H9 (cell line): ENCODE measurements around the gene INPP5A. TPM values are rescaled to one million over a fixed set of nuclear protein-coding genes. Genes with fewer than 3 reads are reported as not detected.

ENCODE experiments used
- DNase-seq: peaks from one replicate; pipeline ENCODE4 v3.0.0-alpha.2; 2017
- H2AFZ ChIP-seq: one replicate; pipeline ENCODE4 v1.6.1; 2013; ENCODE audit warnings: mild to moderate bottlenecking, low read length, control low read depth, moderate library complexity
- H2AK5ac ChIP-seq: 2 replicates; pipeline ENCODE4 v1.6.1; 2013; ENCODE audit warnings: low read length, control low read depth, mixed read lengths; ENCODE audit not compliant: insufficient read length
- H2BK120ac ChIP-seq: one replicate; pipeline ENCODE4 v1.6.1; 2013; ENCODE audit warnings: low read depth, mild to moderate bottlenecking, low read length, control low read depth, inconsistent platforms; ENCODE audit not compliant: poor library complexity, severe bottlenecking
- H2BK12ac ChIP-seq: 2 replicates; pipeline ENCODE4 v1.6.1; 2013; ENCODE audit warnings: low read length, control low read depth, mixed read lengths, low read depth; ENCODE audit not compliant: insufficient read length
- H2BK15ac ChIP-seq: 2 replicates; pipeline ENCODE4 v1.6.1; 2013; ENCODE audit warnings: low read depth, low read length, control low read depth
- H2BK20ac ChIP-seq: one replicate; pipeline ENCODE4 v1.6.1; 2013; ENCODE audit warnings: low read depth, mild to moderate bottlenecking, low read length, control low read depth, inconsistent platforms; ENCODE audit not compliant: poor library complexity, severe bottlenecking
- H2BK5ac ChIP-seq: 2 replicates; pipeline ENCODE4 v1.6.1; 2013; ENCODE audit warnings: low read length, control low read depth, mixed read lengths; ENCODE audit not compliant: insufficient read length
- H3K14ac ChIP-seq: 2 replicates; pipeline ENCODE4 v1.6.1; 2013; ENCODE audit warnings: low read length, control low read depth; ENCODE audit not compliant: insufficient read depth
- H3K18ac ChIP-seq: 2 replicates; pipeline ENCODE4 v1.6.1; 2013; ENCODE audit warnings: low read depth, mild to moderate bottlenecking, mixed read lengths, low read length, control low read depth; ENCODE audit not compliant: insufficient read length
- H3K23ac ChIP-seq: 2 replicates; pipeline ENCODE4 v1.6.1; 2013; ENCODE audit warnings: low read length, control low read depth, mixed read lengths, low read depth; ENCODE audit not compliant: insufficient read length
- H3K23me2 ChIP-seq: 2 replicates; pipeline ENCODE4 v1.6.1; 2013; ENCODE audit warnings: low read depth, mild to moderate bottlenecking, mixed read lengths, low read length, control low read depth; ENCODE audit not compliant: insufficient read length, poor library complexity, severe bottlenecking
- H3K27ac ChIP-seq: 2 replicates; pipeline ENCODE4 v1.5.1; 2013; ENCODE audit warnings: low read length, control low read depth, mixed read lengths, low read depth; ENCODE audit not compliant: insufficient read length
- H3K27me3 ChIP-seq: 2 replicates; pipeline ENCODE4 v1.6.1; 2013; ENCODE audit warnings: low read length, control low read depth, inconsistent platforms; ENCODE audit not compliant: insufficient read depth
- H3K4ac ChIP-seq: 2 replicates; pipeline ENCODE4 v1.6.1; 2013; ENCODE audit warnings: low read depth, mild to moderate bottlenecking, control low read depth, inconsistent platforms, low read length, moderate library complexity
- H3K4me1 ChIP-seq: 2 replicates; pipeline ENCODE4 v1.6.1; 2013; ENCODE audit warnings: low read length, control low read depth, inconsistent platforms; ENCODE audit not compliant: insufficient read depth
- H3K4me2 ChIP-seq: 2 replicates; pipeline ENCODE4 v1.6.1; 2013; ENCODE audit warnings: low read length, control low read depth, mixed read lengths; ENCODE audit not compliant: insufficient read length, insufficient read depth
- H3K56ac ChIP-seq: 2 replicates; pipeline ENCODE4 v1.6.1; 2013; ENCODE audit warnings: low read depth, mild to moderate bottlenecking, mixed read lengths, low read length, control low read depth; ENCODE audit not compliant: insufficient read length
- H3K79me1 ChIP-seq: 2 replicates; pipeline ENCODE4 v1.6.1; 2013; ENCODE audit warnings: low read depth, mild to moderate bottlenecking, moderate library complexity, low read length, control low read depth, inconsistent platforms; ENCODE audit not compliant: insufficient read depth, poor library complexity, severe bottlenecking
- H3K79me2 ChIP-seq: 2 replicates; pipeline ENCODE4 v1.6.1; 2013; ENCODE audit warnings: low read length, control low read depth, inconsistent platforms; ENCODE audit not compliant: insufficient read depth
- H3K9ac ChIP-seq: 2 replicates; pipeline ENCODE4 v1.6.1; 2013; ENCODE audit warnings: low read length, control low read depth, mixed read lengths; ENCODE audit not compliant: insufficient read length; ENCODE audit errors: extremely low read depth
- H3K9me3 ChIP-seq: one replicate; pipeline ENCODE4 v1.6.1; 2013; ENCODE audit warnings: low read depth, low read length, inconsistent platforms; ENCODE audit not compliant: control insufficient read depth
- H3T11ph ChIP-seq: one replicate; pipeline ENCODE4 v1.6.1; 2013; ENCODE audit warnings: mild to moderate bottlenecking, low read length, control low read depth, inconsistent platforms
- H4K20me1 ChIP-seq: one replicate; pipeline ENCODE4 v1.6.1; 2013; ENCODE audit not compliant: control insufficient read depth, insufficient read length, insufficient read depth
- H4K5ac ChIP-seq: 2 replicates; pipeline ENCODE4 v1.6.1; 2013; ENCODE audit warnings: low read depth, mild to moderate bottlenecking, mixed read lengths, low read length, control low read depth; ENCODE audit not compliant: insufficient read length
- H4K8ac ChIP-seq: replicated peaks from 2 replicates; pipeline ENCODE4 v1.6.1; 2013; ENCODE audit warnings: low read length, control low read depth, mixed read lengths, low read depth; ENCODE audit not compliant: insufficient read length
- H4K91ac ChIP-seq: 2 replicates; pipeline ENCODE4 v1.6.1; 2013; ENCODE audit warnings: low read depth, mild to moderate bottlenecking, moderate library complexity, mixed read lengths, low read length, control low read depth; ENCODE audit not compliant: insufficient read length
- H3K27ac Mint-ChIP-seq, 3 experiments: 2 replicates in 2 of 3; 3 replicates in 1 of 3; pipeline ENCODE4 v1.8.0; 2020 to 2021; ENCODE audit warnings: mixed read lengths in 3 of 3, mild to moderate bottlenecking in 1 of 3, moderate library complexity in 1 of 3
- H3K27me3 Mint-ChIP-seq: 2 replicates; pipeline ENCODE4 v1.8.0; 2021; ENCODE audit warnings: low read depth, mild to moderate bottlenecking, moderate library complexity, mixed read lengths
- H3K36me3 Mint-ChIP-seq, 3 experiments: 2 replicates in 2 of 3; 3 replicates in 1 of 3; pipeline ENCODE4 v1.8.0; 2020 to 2021; ENCODE audit warnings: low read depth in 3 of 3, mixed read lengths in 3 of 3; ENCODE audit not compliant: insufficient read depth in 1 of 3
- H3K4me1 Mint-ChIP-seq, 2 experiments: 2 replicates each; pipeline ENCODE4 v1.8.0; 2020; ENCODE audit warnings: mixed read lengths in 2 of 2
- H3K4me3 Mint-ChIP-seq, 2 experiments: 2 replicates in 1 of 2; 3 replicates in 1 of 2; pipeline ENCODE4 v1.8.0; 2020 to 2021; ENCODE audit warnings: mild to moderate bottlenecking in 2 of 2, mixed read lengths in 2 of 2, moderate library complexity in 1 of 2
- H3K9me3 Mint-ChIP-seq, 2 experiments: 2 replicates in 1 of 2; 3 replicates in 1 of 2; pipeline ENCODE4 v1.8.0; 2020; ENCODE audit warnings: mild to moderate bottlenecking in 2 of 2, mixed read lengths in 2 of 2, moderate library complexity in 1 of 2
- CTCF ChIP-seq: fragments of 200-600 bp; sonication (generic); conservative IDR thresholded peaks from 3 replicates; pipeline ENCODE4 v1.8.0; 2021; ENCODE audit warnings: antibody characterized with exemption, mild to moderate bottlenecking
- WGBS: extraction: QIAGEN DNeasy Blood & Tissue Kit; methylation state at CpG from one replicate; pipeline ENCODE4 v1.1.7; 2013; ENCODE audit warnings: missing lambda C conversion rate, low lambda C conversion rate, mixed read lengths; ENCODE audit not compliant: insufficient read length; ENCODE audit errors: extremely low coverage; 5-methylcytosine and 5-hydroxymethylcytosine counted together
- total RNA-seq: library from RNA; stranded (reverse); gene quantifications from 2 replicates; pipeline ENCODE4 v1.2.1, GENCODE V29; 2021

Gene INPP5A
- total RNA-seq, 1 experiment from 2014 or later, result 17.7 TPM

DNA sequence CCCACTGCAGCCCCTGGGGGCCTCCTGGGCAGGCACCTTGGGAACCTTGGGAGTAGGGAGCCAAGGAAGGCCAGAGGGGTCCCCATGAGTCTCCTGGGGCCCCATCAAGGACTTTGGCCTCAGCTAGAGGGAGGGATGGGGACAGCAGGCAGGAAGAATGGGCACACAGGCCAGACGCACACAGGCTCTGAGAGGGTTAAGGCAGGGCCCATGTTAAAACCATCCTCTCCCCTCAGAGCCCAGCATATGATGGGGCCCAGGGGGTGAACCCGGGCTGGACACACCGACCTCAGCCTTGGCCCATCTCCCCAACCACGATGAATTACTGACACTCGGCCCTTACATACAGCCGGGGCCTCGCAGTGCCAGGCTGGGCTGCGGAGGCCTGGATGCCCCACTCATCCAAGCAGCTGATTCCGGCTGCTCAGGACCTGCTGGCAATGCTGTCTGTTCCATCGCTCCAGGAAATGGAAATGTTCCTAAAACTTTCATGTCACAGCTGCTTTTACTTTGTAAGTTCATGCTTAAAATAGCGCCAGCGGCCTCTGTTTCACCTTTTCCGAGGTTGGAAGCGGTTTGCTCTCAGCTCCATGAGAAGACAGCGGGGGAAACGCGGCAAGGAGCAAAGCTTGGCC lies 17.3 kb upstream of the INPP5A start:
- Mint-ChIP-seq H3K27ac (no peak overlapping the region), H3K36me3 (no peaks in the 10 kb centered on the region), H3K9me3 (no peaks in the 10 kb centered on the region; a peak in 2 of 5 replicates), H3K4me3 (no peak overlapping the region), H3K4me1 (peaks cover 30 to 31% of the 10 kb centered on the region in 2 experiments), H3K27me3 (peaks cover 62% of the 10 kb centered on the region)
- H3K4ac ChIP-seq, result no peak overlapping the region
- H2BK20ac ChIP-seq, result no peak overlapping the region
- no peak overlapping the region for H2BK5ac ChIP-seq
- no peaks in the 10 kb centered on the region for H3K79me2 ChIP-seq
- WGBS, result no CpG with 5 or more reads among the region's 17 CpGs
- H3K27ac ChIP-seq, result no peak overlapping the region
- H3K23me2 ChIP-seq, result peaks cover 14% of the 10 kb centered on the region
- H3K4me2 ChIP-seq, result no peak overlapping the region
- TF ChIP-seq CTCF, result no peak
- no peak overlapping the region for H2BK15ac ChIP-seq
- H3K56ac ChIP-seq, result no peak overlapping the region
- no peak overlapping the region for H3K18ac ChIP-seq
- DNase-seq, result peak; percentile 23
- H2BK12ac ChIP-seq, result no peak overlapping the region
- peaks cover 4% of the 10 kb centered on the region; the same call in 1 of the 2 replicates for H3K4me1 ChIP-seq
- no peak overlapping the region for H2AK5ac ChIP-seq
- H4K20me1 ChIP-seq, result no peaks in the 10 kb centered on the region
- no peak overlapping the region for H3K9ac ChIP-seq
- H3K23ac ChIP-seq, result no peak overlapping the region
- no peak overlapping the region for H4K91ac ChIP-seq
- no peak overlapping the region for H3T11ph ChIP-seq
- H2AFZ ChIP-seq, result no peak overlapping the region
- H3K79me1 ChIP-seq, result no peaks in the 10 kb centered on the region
- H2BK120ac ChIP-seq, result no peak overlapping the region
- no peaks in the 10 kb centered on the region for H3K9me3 ChIP-seq
- H3K14ac ChIP-seq, result no peak overlapping the region
- no peak overlapping the region for H4K5ac ChIP-seq
- H3K27me3 ChIP-seq, result no peaks in the 10 kb centered on the region; the same call in 1 of the 2 replicates
- H4K8ac ChIP-seq, result no peak overlapping the region
